Smooth muscle cell (in vitro differentiated cells): ENCODE results near the gene TMEM167A. TPM values are rescaled to one million over a fixed set of nuclear protein-coding genes. Genes with fewer than 3 reads are reported as not detected.

Experiments
- DNase-seq: peaks from one replicate; lab custom pipeline; 2025; ENCODE audit not compliant: unreplicated experiment; lab: John Stamatoyannopoulos, UW
- H2AFZ ChIP-seq: fragments of 200-600 bp; sonication (generic); 2 replicates; pipeline ENCODE4 v1.6.0; 2016; ENCODE audit warnings: antibody characterized with exemption, low read depth, mild to moderate bottlenecking
- H3F3A ChIP-seq: fragments of 200-600 bp; sonication (generic); 2 replicates; pipeline ENCODE4 v1.6.0; 2017; ENCODE audit warnings: antibody characterized with exemption, low read depth
- H3K27ac ChIP-seq: fragments of 200-600 bp; sonication (generic); 2 replicates; pipeline ENCODE4 v1.5.1; 2016; ENCODE audit warnings: low read depth, mild to moderate bottlenecking
- H3K27me3 ChIP-seq: fragments of 200-600 bp; sonication (generic); 2 replicates; pipeline ENCODE4 v1.6.1; 2016; ENCODE audit warnings: low read depth, mild to moderate bottlenecking
- H3K36me3 ChIP-seq: fragments of 200-600 bp; sonication (generic); 2 replicates; pipeline ENCODE4 v1.5.1; 2016; ENCODE audit warnings: low read depth
- H3K4me1 ChIP-seq: fragments of 200-600 bp; sonication (generic); 2 replicates; pipeline ENCODE4 v1.5.1; 2016; ENCODE audit warnings: low read depth
- H3K4me2 ChIP-seq: fragments of 200-600 bp; sonication (generic); 2 replicates; pipeline ENCODE4 v1.6.0; 2016; ENCODE audit warnings: mild to moderate bottlenecking
- H3K4me3 ChIP-seq: fragments of 200-600 bp; sonication (generic); 2 replicates; pipeline ENCODE4 v1.5.1; 2016; ENCODE audit warnings: mild to moderate bottlenecking
- H3K79me2 ChIP-seq: fragments of 200-600 bp; sonication (generic); 2 replicates; pipeline ENCODE4 v1.6.0; 2016; ENCODE audit warnings: low read depth, mild to moderate bottlenecking
- H3K9ac ChIP-seq: fragments of 200-600 bp; sonication (generic); 2 replicates; pipeline ENCODE4 v1.6.0; 2016; ENCODE audit warnings: low read depth
- H3K9me3 ChIP-seq: fragments of 200-600 bp; sonication (generic); replicated peaks from 2 replicates; pipeline ENCODE4 v1.5.1; 2016; ENCODE audit warnings: low read depth
- H4K20me1 ChIP-seq: fragments of 200-600 bp; sonication (generic); 2 replicates; pipeline ENCODE4 v1.6.0; 2016; ENCODE audit warnings: low read depth
- WGBS: methylation state at CpG from one replicate; pipeline ENCODE4 v1.1.7; 2016; ENCODE audit warnings: low lambda C conversion rate; 5-methylcytosine and 5-hydroxymethylcytosine counted together
- polyA plus RNA-seq: library from polyadenylated mRNA; unstranded; fragments of >200 nt; fragmentation: Nextera tagmentation; extraction: Ambion mirVana; gene quantifications from 2 replicates; pipeline ENCODE4 v1.2.1, GENCODE V29; 2016
- total RNA-seq: library from RNA; depleted of rRNA; stranded (reverse); fragments of >200 nt; gene quantifications from 2 replicates; pipeline ENCODE4 v1.2.3, GENCODE V29; 2014
- TF ChIP-seq, protein P1 (sequence below): fragments of 200-600 bp; sonication (generic); IDR thresholded peaks from 2 replicates; pipeline ENCODE4 v1.5.1; 2017; ENCODE audit warnings: borderline replicate concordance, mild to moderate bottlenecking, antibody characterized with exemption; ENCODE audit not compliant: insufficient read depth, poor library complexity, severe bottlenecking

Gene TMEM167A
- total and polyA plus RNA-seq, 2 experiments from 2014 or later, result 236 to 248 TPM

DNA sequence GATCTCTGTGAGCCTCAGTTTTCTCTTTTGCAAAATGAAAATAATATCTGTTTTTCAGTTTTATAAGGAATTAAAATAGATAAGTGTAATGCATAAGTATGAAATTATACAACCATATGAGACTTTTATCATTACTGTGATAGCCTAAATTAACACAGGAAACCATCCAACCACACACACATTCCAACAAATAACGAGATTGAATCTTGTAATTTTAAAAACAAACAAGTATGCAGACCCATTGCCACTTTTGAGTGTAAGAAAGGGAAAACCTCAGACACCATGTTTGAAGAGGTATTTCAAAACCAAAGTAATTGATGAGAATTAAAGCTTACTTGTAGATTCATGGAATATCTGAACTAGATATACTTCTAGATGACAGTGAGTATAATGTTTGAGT lies 32.2 kb upstream of the TMEM167A start:
- H3K27me3 ChIP-seq, result no peaks in the 10 kb centered on the region
- H3K4me2 ChIP-seq, result no peak overlapping the region
- H3K4me1 ChIP-seq, result no peaks in the 10 kb centered on the region
- H3K36me3 ChIP-seq, result peaks cover 11% of the 10 kb centered on the region
- TF ChIP-seq, protein P1, sequence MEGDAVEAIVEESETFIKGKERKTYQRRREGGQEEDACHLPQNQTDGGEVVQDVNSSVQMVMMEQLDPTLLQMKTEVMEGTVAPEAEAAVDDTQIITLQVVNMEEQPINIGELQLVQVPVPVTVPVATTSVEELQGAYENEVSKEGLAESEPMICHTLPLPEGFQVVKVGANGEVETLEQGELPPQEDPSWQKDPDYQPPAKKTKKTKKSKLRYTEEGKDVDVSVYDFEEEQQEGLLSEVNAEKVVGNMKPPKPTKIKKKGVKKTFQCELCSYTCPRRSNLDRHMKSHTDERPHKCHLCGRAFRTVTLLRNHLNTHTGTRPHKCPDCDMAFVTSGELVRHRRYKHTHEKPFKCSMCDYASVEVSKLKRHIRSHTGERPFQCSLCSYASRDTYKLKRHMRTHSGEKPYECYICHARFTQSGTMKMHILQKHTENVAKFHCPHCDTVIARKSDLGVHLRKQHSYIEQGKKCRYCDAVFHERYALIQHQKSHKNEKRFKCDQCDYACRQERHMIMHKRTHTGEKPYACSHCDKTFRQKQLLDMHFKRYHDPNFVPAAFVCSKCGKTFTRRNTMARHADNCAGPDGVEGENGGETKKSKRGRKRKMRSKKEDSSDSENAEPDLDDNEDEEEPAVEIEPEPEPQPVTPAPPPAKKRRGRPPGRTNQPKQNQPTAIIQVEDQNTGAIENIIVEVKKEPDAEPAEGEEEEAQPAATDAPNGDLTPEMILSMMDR, result no peak
- no peak overlapping the region for H3K4me3 ChIP-seq
- H3F3A ChIP-seq, result no peaks in the 10 kb centered on the region
- no peaks in the 10 kb centered on the region for H4K20me1 ChIP-seq
- peaks cover 20% of the 10 kb centered on the region for H3K79me2 ChIP-seq
- H3K9me3 ChIP-seq, result peaks cover 5% of the 10 kb centered on the region
- DNase-seq, result no peak
- WGBS, result 64% methylated on average over 1 of the region's 1 CpG
- H3K9ac ChIP-seq, result no peak overlapping the region
- H3K27ac ChIP-seq, result no peak overlapping the region
- H2AFZ ChIP-seq, result no peak overlapping the region

DNA sequence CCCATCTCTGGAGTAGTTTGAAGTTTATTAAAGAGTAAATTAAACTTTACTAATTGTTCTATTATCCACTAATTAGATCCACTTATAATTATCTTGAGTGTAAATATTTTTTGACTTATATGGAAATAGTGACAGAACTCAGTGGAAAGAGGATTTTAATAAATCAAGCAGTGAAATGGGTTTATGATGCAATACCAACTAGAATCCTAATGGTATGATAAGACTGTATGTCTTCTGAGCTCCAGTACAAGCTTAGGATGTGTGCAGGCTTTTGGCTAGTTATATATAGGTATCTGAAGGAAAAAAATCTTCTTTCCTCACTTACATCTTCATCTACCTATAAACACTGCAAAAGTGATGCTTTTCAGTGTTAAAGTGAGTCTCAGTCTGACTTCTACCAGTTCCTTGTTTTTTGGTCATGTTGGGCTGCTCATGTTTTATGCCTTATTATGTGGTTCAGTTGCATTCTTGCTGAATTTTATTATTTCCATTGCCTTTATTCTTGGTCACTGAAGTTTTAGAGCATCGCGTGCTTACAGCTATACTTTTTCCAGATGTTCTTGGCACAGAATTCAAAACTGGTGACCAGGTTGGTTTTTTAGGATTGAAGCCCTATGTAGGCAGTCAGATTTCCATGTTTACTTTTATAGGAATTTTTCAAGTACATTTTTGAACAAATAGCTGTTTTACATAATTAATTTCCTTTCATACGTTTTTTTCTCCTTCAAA lies 30.7 kb upstream of the TMEM167A start:
- Histone ChIP-seq H3F3A (peaks cover 12% of the 10 kb centered on the region), H4K20me1 (no peaks in the 10 kb centered on the region), H3K79me2 (peaks cover 20% of the 10 kb centered on the region), H3K4me2 (no peak overlapping the region), H3K9me3 (no peaks in the 10 kb centered on the region), H3K27me3 (no peaks in the 10 kb centered on the region), H3K27ac (peak overlapping the region; percentile 97), H2AFZ (no peak overlapping the region), H3K4me1 (peaks cover 7% of the 10 kb centered on the region), H3K4me3 (no peak overlapping the region), H3K36me3 (peaks cover 9% of the 10 kb centered on the region), H3K9ac (no peak overlapping the region)
- no peak for DNase-seq
- WGBS, result 75% methylated on average over 3 of the region's 3 CpGs
- TF ChIP-seq, protein P1, result no peak

DNA sequence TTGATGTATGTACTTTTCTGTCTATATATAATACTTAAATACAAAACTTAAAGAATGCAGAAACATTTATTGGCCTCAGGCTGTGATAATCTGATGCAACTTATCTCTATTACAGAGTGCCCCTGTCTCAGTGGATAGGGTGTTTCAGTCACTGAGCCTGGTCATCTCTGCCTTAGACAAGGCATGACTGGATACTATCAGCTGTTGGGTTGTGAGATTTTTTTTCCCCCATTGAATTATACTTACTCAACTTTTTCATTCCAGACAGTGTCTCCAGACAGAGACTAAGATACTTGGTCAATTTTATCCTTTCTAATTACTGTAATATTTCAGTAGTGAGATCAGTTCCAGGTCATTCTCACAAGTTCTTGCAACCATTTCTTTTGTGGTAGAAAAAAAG lies 26.8 kb upstream of the TMEM167A start:
- Histone ChIP-seq H3K9ac (peak overlapping the region; percentile 46), H2AFZ (no peak overlapping the region), H3K4me1 (peaks cover 41% of the 10 kb centered on the region), H3K4me2 (peak overlapping the region; percentile 81), H3K27me3 (no peaks in the 10 kb centered on the region), H3F3A (peaks cover 29% of the 10 kb centered on the region), H3K4me3 (no peak overlapping the region), H3K79me2 (peaks cover 43% of the 10 kb centered on the region), H3K9me3 (no peaks in the 10 kb centered on the region), H4K20me1 (no peaks in the 10 kb centered on the region), H3K27ac (peak overlapping the region; percentile 97), H3K36me3 (no peaks in the 10 kb centered on the region)
- no peak for DNase-seq
- TF ChIP-seq, protein P1, result no peak
